GM18507 (cell line): ENCODE results near the gene SENP5.
A peak's percentile ranks its signal among the peaks of the same experiment; 100 is the strongest.

Experiments
- DNase-seq: peaks from one replicate; pipeline ENCODE4 v3.0.0; 2011; ENCODE audit warnings: low read depth; ENCODE audit not compliant: insufficient read length; ENCODE audit errors: extremely low spot score
- FAIRE-seq: peaks from 2 replicates; lab custom pipeline; 2011; peaks lifted over from hg19 to GRCh38; lab: Jason Lieb, UNC

SENP5 gene

GRCh38 chr3:196966526-196967401, 99.0 kb downstream of the SENP5 start:
- FAIRE-seq, result no peak
- DNase-seq, result no peak

DNA sequence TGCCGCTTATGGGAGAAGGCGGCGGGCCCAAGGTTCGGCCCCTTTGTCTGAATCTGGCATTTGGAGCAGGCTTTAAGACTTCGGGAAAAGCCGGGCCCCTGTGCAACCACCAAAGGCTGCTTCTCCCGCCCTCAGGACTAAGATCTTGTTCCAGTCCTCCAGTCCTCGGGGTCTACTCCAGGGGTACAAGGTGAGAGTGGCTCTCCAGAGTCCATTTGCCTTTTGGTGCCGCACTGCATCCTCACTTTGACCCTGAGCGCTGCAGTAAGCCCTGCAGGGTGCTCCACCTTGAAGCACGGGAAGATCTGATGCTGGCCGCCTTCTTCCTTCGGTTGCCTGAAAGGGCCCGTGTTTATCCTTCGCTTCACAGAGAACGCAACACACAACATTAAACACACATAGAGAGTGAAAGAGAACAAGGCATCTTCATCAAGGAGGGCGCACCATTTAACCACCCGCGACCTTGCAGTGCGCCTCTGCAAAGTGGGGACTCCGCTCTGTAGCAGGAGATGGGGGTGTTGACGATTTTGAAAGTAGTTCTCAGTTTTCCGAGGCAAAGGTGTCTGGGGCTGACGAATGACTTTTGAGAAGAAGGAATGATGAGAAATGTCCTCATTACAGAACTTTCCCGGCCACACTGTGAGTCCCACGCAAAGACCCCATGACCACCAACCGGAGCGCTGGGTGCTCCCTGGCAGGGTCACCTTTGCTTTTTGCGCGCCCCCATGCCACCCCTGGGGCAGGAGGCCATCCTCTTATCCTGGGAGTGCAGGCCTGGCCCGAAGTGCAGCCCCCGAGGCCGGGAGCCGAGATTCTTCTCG, 99.9 kb downstream of the SENP5 start:
- DNase-seq, result no peak
- no peak for FAIRE-seq

DNA sequence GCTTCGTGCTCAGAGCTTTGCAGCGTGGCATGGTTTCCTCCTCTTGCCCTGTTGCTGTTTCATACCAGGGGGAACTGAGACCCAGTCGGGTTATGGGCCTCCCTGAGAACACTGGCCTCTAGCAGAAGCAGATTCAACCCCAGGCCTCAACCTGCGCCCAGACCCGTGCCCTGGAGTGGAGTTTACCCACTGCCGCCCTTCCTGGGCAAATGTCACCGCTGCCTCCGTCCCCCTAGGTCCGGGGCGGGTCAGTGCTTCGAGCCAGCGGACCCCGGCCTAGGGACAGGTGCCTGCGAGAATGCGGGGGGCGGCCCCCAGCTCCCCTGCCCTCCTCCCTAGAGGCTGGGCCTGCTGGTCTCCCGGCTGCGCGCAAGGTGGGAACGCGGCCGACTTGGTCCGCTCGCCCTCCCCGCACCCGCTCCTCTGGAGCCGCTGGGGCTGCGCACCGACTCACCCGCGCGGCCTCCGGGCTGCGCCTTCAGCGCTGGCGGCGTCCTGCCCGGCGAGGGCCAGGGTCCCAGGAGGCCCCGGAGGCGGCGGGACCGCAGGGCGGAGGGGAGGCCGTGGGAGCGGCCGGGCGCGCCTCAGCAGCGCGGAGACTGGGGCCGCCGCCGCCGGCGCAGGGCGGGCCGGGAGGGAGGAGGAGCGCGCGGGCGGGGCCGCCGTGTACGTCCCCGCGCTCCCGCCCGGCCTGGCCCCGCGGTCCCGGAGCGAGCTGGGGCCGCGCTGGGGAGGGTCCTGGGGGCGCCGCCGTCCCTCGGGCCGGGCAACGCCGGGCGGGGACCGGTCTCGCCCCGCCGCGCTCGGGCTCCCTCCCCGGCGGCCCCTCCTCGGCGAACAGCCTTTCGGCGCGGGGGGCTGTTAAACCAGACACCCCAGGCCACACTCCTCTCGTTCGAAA, 100.8 kb downstream of the SENP5 start, which contains the start of gene PIGZ:
Gene PIGZ (minus strand): TSS at position 601 of the 901 bp plus-strand sequence. CDS start 16,802 bp downstream, outside the sequence.
- DNase-seq, result peak; percentile 36
- FAIRE-seq, result no peak

GRCh38 chr3:196969134-196969659, 101.5 kb downstream of the SENP5 start:
- no peak for DNase-seq
- no peak for FAIRE-seq

DNA sequence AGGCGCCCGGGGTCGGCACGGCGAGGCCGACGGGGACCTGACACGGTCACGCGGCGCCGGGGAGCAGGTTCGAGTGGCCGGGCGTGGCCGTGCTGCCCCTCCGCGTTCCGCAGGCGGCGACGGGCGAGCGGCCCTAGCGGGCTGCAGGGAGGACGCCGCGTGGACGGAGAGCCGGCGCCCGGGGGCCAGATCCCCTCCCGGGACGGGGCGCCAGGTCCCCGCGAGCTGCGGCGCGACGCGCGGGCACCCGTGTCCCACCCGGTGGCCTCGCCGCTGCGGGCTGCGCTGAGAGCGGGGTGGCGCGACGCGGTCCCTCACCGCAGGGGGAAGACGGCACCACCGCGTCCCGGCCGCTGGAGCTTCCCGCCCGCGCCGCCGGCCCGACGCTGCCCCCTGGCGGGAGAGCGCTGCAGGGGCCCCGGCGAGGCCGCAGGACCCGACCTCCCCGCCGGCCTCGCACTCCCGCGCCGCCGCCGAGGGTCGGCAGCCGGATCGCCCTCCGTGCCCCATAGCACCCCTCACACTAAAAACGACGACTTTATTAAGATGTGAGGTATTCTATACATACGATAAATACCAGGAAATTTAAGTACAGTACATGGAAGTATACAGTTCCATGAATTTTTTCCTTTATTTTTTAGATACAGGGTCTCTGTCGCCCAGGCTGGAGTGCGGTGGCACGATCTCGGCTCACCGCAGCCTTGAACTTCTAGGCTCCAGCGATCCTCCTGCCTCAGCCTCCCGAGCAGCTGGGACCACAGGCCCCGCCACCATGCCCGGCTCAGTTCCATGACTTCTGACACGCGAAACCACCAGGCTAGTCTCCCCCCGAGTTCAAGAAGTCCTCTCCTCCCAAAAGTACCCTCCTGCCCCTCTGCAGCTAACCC, 102.2 kb downstream of the SENP5 start:
- FAIRE-seq, result peak; percentile 69

DNA sequence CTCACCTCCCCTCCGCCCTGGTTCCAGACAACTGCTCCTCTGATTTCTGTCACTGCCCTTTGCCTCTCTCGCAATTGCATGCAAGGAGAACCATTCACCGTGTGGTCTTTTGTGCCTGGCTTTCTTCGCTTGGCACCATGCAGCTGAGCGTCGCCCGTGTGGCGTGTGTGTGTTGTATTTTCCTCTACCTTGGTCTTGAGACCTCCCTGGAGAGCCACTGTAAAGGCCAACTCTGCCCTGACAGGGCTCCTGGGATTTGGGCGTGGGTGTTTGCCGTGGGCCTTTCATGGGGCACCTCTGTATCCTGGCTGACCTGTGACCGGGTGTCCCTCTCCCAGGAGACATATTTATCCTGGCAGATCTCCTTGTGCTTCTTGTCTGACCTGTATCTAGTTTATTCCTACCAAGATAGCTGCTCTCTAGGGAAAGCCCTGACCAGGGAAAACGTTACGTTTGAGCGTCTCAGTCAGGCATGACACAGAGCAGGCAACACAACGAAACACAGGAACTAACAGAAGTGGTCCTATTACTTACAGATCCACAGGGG, 102.9 kb downstream of the SENP5 start:
- DNase-seq (no peak), FAIRE-seq (no peak)

More for the DNA sequence above, 102.2 kb downstream of the SENP5 start:
- peak; percentile 69 for DNase-seq

DNA sequence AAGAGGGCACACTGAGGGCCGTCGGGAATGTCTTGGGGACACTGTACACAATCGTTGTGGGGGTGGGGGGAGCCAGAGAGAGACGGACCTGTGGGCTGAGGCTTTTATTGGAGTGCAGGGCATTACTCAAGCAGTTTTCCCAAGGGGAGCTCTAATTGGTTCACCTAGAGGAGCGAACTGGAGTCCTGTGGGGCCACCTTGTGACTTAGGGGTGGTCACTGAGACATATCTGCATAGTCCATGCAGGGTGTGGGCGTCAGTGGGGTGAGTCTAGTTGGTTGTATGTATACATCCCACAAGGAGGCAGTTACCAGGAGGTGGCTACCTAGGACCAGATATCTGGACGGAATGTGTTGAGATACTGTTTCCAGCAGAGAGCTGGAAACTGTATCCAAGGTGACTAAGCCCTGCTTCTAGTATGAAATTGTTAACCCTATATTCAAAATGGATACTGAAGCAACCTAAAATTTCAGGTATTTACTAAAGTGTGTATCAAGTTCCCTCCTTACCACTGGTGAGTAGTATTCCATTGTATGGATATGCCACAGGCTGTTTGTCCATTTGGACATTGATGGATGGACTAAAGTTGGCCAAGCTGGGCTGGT, 103.5 kb downstream of the SENP5 start:
- FAIRE-seq (no peak), DNase-seq (no peak)

DNA sequence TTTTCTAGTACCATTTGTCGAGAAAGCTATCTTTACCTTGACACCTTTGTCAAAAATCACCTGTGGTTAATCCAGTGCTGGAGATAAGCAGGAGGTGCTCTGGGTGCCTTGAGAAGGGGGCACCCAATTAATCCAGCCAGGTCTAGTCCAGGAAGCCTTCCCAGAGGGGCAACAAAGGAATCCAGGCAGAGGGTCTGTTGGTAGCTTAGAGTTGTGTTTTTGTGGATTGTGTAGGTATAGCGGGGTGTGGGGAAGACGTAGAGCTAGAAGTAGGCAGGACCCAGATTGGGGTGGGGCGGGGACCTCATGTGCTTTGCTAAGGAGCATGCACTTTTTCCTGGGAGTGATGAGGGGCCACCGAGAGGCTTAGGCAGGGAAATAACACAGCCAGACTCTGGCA, 106.9 kb downstream of the SENP5 start:
- DNase-seq (no peak), FAIRE-seq (no peak)

GRCh38 chr3:196975349-196975748, 107.6 kb downstream of the SENP5 start:
- no peak for DNase-seq
- FAIRE-seq, result no peak

- FAIRE-seq, result no peak
Measured at GRCh38 chr3:196976941-196977340, 109.2 kb downstream of the SENP5 start.

GRCh38 chr3:196979545-196979944, 111.8 kb downstream of the SENP5 start:
- no peak for FAIRE-seq
- no peak for DNase-seq

More at GRCh38 chr3:196976941-196977340, 109.2 kb downstream of the SENP5 start:
- no peak for DNase-seq

DNA sequence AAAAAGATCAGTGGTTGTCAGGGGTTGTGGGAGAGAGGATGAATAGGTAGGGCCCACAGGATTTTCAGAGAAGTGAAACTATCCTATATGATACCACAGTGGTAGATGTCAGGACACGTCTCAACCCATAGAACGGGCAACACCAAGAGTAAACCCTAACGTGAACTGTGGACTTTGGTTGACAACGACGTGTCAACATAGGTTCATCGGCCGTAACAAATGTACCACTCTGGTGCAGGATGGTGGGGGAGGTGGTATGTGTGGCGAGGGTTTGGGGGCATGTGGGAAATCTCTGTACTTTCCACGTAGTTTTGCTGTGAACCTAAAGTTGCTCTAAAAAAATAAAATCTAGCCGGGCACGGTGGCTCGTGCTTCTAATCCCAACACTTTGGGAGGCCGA, 113.9 kb downstream of the SENP5 start:
- FAIRE-seq, result peak; percentile 46
- DNase-seq, result no peak

DNA sequence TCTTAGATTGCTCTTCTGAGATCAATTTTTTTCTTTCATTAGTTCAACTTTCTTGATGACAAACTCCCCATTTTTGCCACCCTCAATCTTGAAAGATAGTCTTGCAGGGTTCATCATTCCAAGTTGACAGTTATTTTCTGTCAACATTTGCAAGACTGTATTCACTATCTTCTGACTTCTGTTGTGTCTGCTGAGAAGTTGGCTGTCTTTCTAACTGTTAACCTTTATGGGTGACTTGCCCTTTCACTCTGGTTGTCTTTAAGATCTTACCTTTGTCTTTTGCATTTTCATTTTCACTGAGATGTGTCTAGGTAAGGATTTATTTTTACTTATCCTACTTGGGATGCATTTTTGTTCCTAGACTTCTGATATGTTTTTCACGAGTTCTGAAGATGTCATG, 115.5 kb downstream of the SENP5 start:
- no peak for DNase-seq
- no peak for FAIRE-seq
